RWPE1 (cell line): ENCODE measurements around the gene KCNB1.
"Not testable (repeated sequence)": the region's sequence is repeated elsewhere in the genome, so short reads cannot be mapped to it uniquely, and the experiment has no call there.

ENCODE experiments used
- CTCF ChIA-PET: fragments of 350-600 bp; sonication (Branson Sonifier 250); formaldehyde crosslinking; extraction: SDS; loops from one replicate; lab custom pipeline; 2021; lab: Yijun Ruan, JAX
- POLR2A ChIA-PET: fragments of 400-600 bp; formaldehyde crosslinking; extraction: SDS; loops from one replicate; lab custom pipeline; 2020; ENCODE audit warnings: antibody characterized with exemption; ENCODE audit not compliant: low non-redundant PET; lab: Yijun Ruan, JAX
- DNase-seq: peaks from one replicate; pipeline ENCODE4 v3.0.0; 2012; ENCODE audit warnings: low spot score
- H3K27ac ChIP-seq: fragments of 450-650 bp; 2 replicates; pipeline ENCODE4 v1.5.1; 2017
- CTCF ChIP-seq: fragments of 450-650 bp; conservative IDR thresholded peaks from 2 replicates; pipeline ENCODE4 v1.5.1; 2017; ENCODE audit warnings: low read depth, mild to moderate bottlenecking

The KCNB1 gene

GRCh38 chr20:49320460-49320859 lies 162.0 kb downstream of the KCNB1 start:
- CTCF ChIA-PET = interaction anchor here (0.5 to 3.4 kb wide), 4 partner anchors 21 to 726 kb away, joined by 4 to 14 read pairs (median 4); no protein-coding TSS in a partner anchor
- DNase-seq = peak; percentile 65

GRCh38 chr20:49319208-49319809 lies 163.2 kb downstream of the KCNB1 start:
- H3K27ac ChIP-seq = no peak overlapping the region
- TF ChIP-seq CTCF = no peak
- POLR2A ChIA-PET = no interaction called here
- DNase-seq = no peak
- CTCF ChIA-PET = interaction anchor here (0.6 to 3.4 kb wide), 6 partner anchors 9 to 778 kb away, joined by 3 to 14 read pairs (median 5); no protein-coding TSS in a partner anchor

More at GRCh38 chr20:49320460-49320859, 162.0 kb downstream of the KCNB1 start:
- POLR2A ChIA-PET = interaction anchor here (1.0 kb wide), 1 partner anchor 35 kb away, joined by 3 read pairs; no protein-coding TSS in a partner anchor
- TF ChIP-seq CTCF = 0 out of 2 replicates have a peak, but pooled peaks have one; percentile 31
- H3K27ac ChIP-seq = no peak overlapping the region

GRCh38 chr20:49318430-49319207 lies 163.8 kb downstream of the KCNB1 start:
- no peak for TF ChIP-seq CTCF
- no peak overlapping the region for H3K27ac ChIP-seq
- ChIA-PET CTCF (interaction anchor here (0.6 to 1.6 kb wide), 9 partner anchors 9 to 779 kb away, joined by 3 to 10 read pairs (median 4); no protein-coding TSS in a partner anchor), POLR2A (no interaction called here)
- DNase-seq = no peak

- CTCF ChIA-PET = interaction anchor here (0.6 to 1.3 kb wide), 6 partner anchors 8 to 368 kb away, joined by 3 to 6 read pairs (median 4); no protein-coding TSS in a partner anchor
- H3K27ac ChIP-seq = no peak overlapping the region
- no peak for TF ChIP-seq CTCF
- no peak for DNase-seq
- POLR2A ChIA-PET = no interaction called here
Measured at GRCh38 chr20:49318091-49318429, 164.4 kb downstream of the KCNB1 start.

GRCh38 chr20:49316704-49317103 lies 165.8 kb downstream of the KCNB1 start:
- no peak for TF ChIP-seq CTCF
- POLR2A ChIA-PET = no interaction called here
- CTCF ChIA-PET = no interaction called here
- no peak overlapping the region for H3K27ac ChIP-seq
- no peak for DNase-seq

- DNase-seq = no peak
- ChIA-PET POLR2A (no interaction called here), CTCF (interaction anchor here (0.9 kb wide), 1 partner anchor 42 kb away, joined by 4 read pairs; no protein-coding TSS in a partner anchor)
- TF ChIP-seq CTCF = no peak
- H3K27ac ChIP-seq = no peak overlapping the region
Measured at GRCh38 chr20:49315580-49315979, 166.9 kb downstream of the KCNB1 start.

- POLR2A ChIA-PET = interaction anchor here (0.8 kb wide), 1 partner anchor 35 kb away, joined by 4 read pairs; no protein-coding TSS in a partner anchor
- H3K27ac ChIP-seq, DNase-seq: not testable (repeated sequence)
- CTCF ChIA-PET = interaction anchor here (1.0 to 2.3 kb wide), 2 partner anchors 11 to 228 kb away, joined by 3 to 6 read pairs; no protein-coding TSS in a partner anchor
Measured at GRCh38 chr20:49314052-49314451, 168.4 kb downstream of the KCNB1 start.
